GM13976 (cell line): Measurements from ENCODE around the gene KL.

ENCODE experiments used
- DNase-seq: peaks from one replicate; pipeline ENCODE4 v3.0.0; 2012; ENCODE audit warnings: low spot score
- CTCF ChIP-seq: IDR thresholded peaks from 2 replicates; pipeline ENCODE4 v1.5.1; 2012; ENCODE audit warnings: borderline replicate concordance, mild to moderate bottlenecking; ENCODE audit not compliant: insufficient read depth; ENCODE audit errors: extremely low read depth, missing control alignments, control extremely low read depth
- in situ Hi-C: fragments of 300-500 bp; cut with MboI; formaldehyde crosslinking; loops from one replicate; pipeline ENCODE4 v1.12.0; 2022; ENCODE audit warnings: low sequenced_read_pairs, mixed read lengths, inconsistent platforms; ENCODE audit not compliant: unreplicated experiment

KL gene

GRCh38 chr13:32976912-32977311 lies 39.3 kb upstream of the KL start:
- DNase-seq: no peak
- in situ Hi-C loops: no loop called here
- TF ChIP-seq CTCF: no peak

- in situ Hi-C loops: no loop called here
- no peak for TF ChIP-seq CTCF
Measured at GRCh38 chr13:32977321-32977720, 38.9 kb upstream of the KL start.

GRCh38 chr13:32978278-32978677 lies 37.9 kb upstream of the KL start:
- no peak for TF ChIP-seq CTCF
- in situ Hi-C loops: no loop called here
- DNase-seq: no peak

More at GRCh38 chr13:32977321-32977720, 38.9 kb upstream of the KL start:
- no peak for DNase-seq

- in situ Hi-C loops: no loop called here
- TF ChIP-seq CTCF: no peak
Measured at GRCh38 chr13:32983058-32983457, 33.2 kb upstream of the KL start.

GRCh38 chr13:32984857-32985626 lies 31.2 kb upstream of the KL start:
- no peak for TF ChIP-seq CTCF
- no peak for DNase-seq
- in situ Hi-C loops: no loop called here

More at GRCh38 chr13:32983058-32983457, 33.2 kb upstream of the KL start:
- no peak for DNase-seq

- TF ChIP-seq CTCF: no peak
- DNase-seq: no peak
- in situ Hi-C loops: no loop called here
Measured at GRCh38 chr13:32986552-32986951, 29.7 kb upstream of the KL start.
